Stimulated activated CD4-positive, alpha-beta T cell treated with anti-CD3 and anti-CD28 coated beads, Interleukin-2, amount 100 ng/mL, for 4 hours (primary cell): ENCODE data around the gene PRKAR2B.
"Not testable (repeated sequence)": the region's sequence is repeated elsewhere in the genome, so short reads cannot be mapped to it uniquely, and the experiment has no call there.

ENCODE experiments used
- DNase-seq: peaks from one replicate; pipeline ENCODE4 v3.0.0-alpha.2; 2020; ENCODE audit warnings: low read depth

Gene PRKAR2B

GRCh38 chr7:107048783-107049418, 4.4 kb downstream of the PRKAR2B start:
- DNase-seq = no peak

GRCh38 chr7:107049480-107049879, 5.0 kb downstream of the PRKAR2B start:
- no peak for DNase-seq

- no peak for DNase-seq
Measured at GRCh38 chr7:107049971-107050532, 5.5 kb downstream of the PRKAR2B start.

- no peak for DNase-seq
Measured at GRCh38 chr7:107051376-107051775, 6.9 kb downstream of the PRKAR2B start.

GRCh38 chr7:107054965-107055364, 10.5 kb downstream of the PRKAR2B start:
- not testable (repeated sequence) for DNase-seq

- DNase-seq = not testable (repeated sequence)
Measured at GRCh38 chr7:107056058-107056457, 11.6 kb downstream of the PRKAR2B start.

- no peak for DNase-seq
Measured at GRCh38 chr7:107056728-107057473, 12.4 kb downstream of the PRKAR2B start.

- DNase-seq = no peak
Measured at GRCh38 chr7:107057474-107057833, 12.9 kb downstream of the PRKAR2B start.

GRCh38 chr7:107059468-107059867, 15.0 kb downstream of the PRKAR2B start:
- no peak for DNase-seq

GRCh38 chr7:107063245-107064120, 19.0 kb downstream of the PRKAR2B start:
- DNase-seq = no peak

GRCh38 chr7:107064255-107064654, 19.8 kb downstream of the PRKAR2B start:
- no peak for DNase-seq

- no peak for DNase-seq
Measured at GRCh38 chr7:107065929-107066247, 21.4 kb downstream of the PRKAR2B start.

- DNase-seq = no peak
Measured at GRCh38 chr7:107068156-107068555, 23.7 kb downstream of the PRKAR2B start.

GRCh38 chr7:107069457-107069856, 25.0 kb downstream of the PRKAR2B start:
- no peak for DNase-seq

GRCh38 chr7:107070710-107071109, 26.2 kb downstream of the PRKAR2B start:
- no peak for DNase-seq

GRCh38 chr7:107071129-107071528, 26.6 kb downstream of the PRKAR2B start:
- DNase-seq = no peak

GRCh38 chr7:107072133-107072532, 27.6 kb downstream of the PRKAR2B start:
- DNase-seq = no peak

- no peak for DNase-seq
Measured at GRCh38 chr7:107075863-107076574, 31.5 kb downstream of the PRKAR2B start.

- DNase-seq = no peak
Measured at GRCh38 chr7:107076781-107077698, 32.5 kb downstream of the PRKAR2B start.

- no peak for DNase-seq
Measured at GRCh38 chr7:107077699-107078516, 33.4 kb downstream of the PRKAR2B start.
